GM12874 (cell line): Measurements from ENCODE around the gene GBE1.

Experiments
- CTCF ChIP-seq: IDR thresholded peaks from 2 replicates; pipeline ENCODE4 v1.5.1; 2011; ENCODE audit warnings: low read depth, mild to moderate bottlenecking, control low read depth, low read length, moderate library complexity; ENCODE audit not compliant: insufficient read depth

GBE1 gene

GRCh38 chr3:81502236-81502635, 259.2 kb downstream of the GBE1 start:
- no peak for TF ChIP-seq CTCF

DNA sequence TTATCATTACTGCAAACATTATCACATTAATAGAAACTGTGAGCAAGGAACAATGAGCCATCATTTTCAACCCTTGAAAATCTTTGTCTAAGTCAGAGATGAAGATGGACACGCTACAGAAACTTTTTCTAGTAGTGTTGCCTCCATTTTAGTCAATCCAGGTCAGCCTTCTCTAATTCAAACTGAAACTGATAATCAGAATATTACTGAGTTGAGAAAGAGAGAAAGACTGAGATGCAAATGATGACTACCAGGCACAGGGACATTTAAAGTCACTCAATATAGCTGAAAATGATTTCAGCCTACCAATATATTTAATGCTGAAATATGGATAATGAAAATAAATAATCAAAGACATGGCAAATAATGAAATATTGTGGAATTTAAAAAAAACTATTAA, 261.4 kb downstream of the GBE1 start:
- no peak for TF ChIP-seq CTCF

- no peak for TF ChIP-seq CTCF
Measured at GRCh38 chr3:81497572-81498251, 263.7 kb downstream of the GBE1 start.

GRCh38 chr3:81496407-81497104, 264.9 kb downstream of the GBE1 start:
- TF ChIP-seq CTCF: no peak

GRCh38 chr3:81492040-81492439, 269.4 kb downstream of the GBE1 start:
- no peak for TF ChIP-seq CTCF

GRCh38 chr3:81490541-81491288, 270.7 kb downstream of the GBE1 start:
- peak; percentile 66 for TF ChIP-seq CTCF

- TF ChIP-seq CTCF: no peak
Measured at GRCh38 chr3:81485444-81485865, 276.0 kb downstream of the GBE1 start.
